ENCODE data around the gene PHF2. TPM values are rescaled to one million over a fixed set of nuclear protein-coding genes. Genes with fewer than 3 reads are reported as not detected.

Gene PHF2
- total RNA-seq, 1 experiment from 2014 or later, result 22.6 TPM

DNA sequence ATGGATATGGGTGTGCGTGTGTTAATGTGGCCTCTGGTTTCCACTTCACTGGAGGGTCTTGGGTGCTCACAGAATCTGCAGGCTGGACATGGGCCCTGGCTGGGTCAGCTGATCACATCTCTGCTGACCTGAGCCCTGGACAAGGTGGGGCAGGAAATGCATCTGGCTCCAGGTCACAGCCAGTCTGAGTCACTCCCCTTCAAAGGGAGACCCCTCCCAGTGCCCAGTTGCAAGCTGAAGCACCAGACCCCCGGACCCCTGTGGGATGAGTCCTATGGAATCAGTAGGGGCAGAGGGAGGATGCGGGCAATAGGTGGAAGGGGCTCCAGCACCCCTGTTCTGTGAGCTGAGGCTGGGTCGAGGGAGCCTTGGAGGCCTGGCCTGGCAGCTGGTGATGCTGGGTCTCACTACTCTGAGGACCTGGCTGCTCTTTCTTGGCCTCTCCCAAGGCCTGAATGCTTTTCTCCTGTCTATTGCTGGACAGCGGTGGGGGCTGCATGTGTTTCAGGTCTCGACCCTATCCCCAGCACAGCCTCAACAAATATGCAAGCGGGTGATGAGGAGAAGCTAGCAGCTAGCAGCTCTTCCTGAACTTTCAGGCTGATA, 54.5 kb downstream of the PHF2 start:
- DNase-seq (ENCODE audit: low read depth), result no peak

DNA sequence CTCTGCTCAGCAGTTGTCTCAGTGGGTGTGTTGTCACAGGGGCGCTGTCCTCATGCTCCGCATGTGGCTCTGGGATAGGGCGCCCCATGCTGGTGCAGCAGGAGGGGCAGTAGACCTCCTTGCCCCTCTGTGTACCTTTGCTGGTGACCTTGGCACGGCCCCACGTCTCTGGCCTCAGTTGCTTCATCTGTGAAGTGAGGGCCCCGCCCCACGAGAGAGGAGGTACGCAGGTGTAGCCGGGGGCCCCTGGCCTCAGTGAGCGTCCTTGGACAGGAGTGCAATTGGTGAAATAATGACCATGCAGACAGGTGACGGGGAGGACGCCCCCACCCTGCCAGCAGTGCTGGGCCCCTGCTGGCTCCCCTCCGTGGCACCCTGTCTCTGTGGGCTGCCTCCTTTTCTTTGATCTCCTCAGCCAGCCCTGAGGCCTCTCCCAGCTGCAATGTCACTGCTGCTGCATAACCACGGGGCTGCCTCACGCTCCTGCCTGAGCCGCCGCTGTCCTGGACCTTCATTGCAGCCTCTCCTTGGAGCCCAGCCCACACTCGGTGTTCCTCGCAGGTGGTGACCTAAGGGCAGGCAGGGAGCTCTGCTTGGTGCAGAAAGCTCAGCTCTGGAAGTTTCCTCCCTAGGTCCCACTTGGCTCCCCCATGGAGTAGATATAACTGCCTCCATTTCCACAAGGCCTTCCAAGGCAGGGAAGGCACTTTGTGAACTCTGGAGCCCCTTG, 57.3 kb downstream of the PHF2 start:
- no peak for DNase-seq (ENCODE audit: low read depth)

DNA sequence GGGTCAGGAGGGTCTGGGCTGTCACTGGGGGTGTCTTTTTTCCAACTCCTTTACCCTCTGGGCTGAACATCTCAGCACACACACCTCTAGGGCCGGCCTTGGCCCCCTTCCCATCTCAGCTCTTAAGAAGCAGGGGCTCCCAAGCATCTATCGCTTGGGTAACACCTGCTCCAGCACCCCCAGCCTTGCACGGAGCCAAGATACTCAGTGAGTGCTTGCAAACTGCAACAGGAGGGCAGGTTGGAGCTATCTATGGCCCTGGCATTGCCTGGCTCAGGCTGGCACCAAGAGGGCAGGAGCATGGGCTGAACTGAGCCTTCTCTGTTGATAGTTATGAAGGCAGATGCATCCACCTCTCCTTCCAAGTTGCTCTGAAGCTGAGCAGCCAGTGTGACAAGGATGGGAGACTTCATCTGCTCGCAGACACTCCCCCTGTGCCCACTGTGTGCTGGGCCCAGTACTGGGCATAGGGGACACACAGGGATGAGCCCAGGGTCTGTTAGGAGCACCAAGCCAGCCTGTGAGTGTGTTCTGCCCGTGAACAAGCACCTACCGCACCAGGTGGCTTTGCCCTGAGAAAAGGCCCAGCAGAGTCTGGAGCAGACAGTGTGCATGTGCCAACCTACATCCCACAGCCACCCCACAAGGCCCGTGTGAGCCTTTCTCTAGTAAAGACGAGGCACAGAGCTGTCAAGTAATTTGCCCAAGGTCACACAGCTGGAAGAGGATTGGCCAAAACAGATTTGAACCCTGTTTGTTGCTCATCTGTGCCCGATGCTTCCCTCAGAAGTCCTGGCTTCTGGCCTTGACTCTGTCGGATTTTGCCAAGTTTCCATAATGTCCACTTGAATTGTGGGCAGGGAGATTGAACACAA, 58.2 kb downstream of the PHF2 start:
- DNase-seq (ENCODE audit: low read depth), result no peak

DNA sequence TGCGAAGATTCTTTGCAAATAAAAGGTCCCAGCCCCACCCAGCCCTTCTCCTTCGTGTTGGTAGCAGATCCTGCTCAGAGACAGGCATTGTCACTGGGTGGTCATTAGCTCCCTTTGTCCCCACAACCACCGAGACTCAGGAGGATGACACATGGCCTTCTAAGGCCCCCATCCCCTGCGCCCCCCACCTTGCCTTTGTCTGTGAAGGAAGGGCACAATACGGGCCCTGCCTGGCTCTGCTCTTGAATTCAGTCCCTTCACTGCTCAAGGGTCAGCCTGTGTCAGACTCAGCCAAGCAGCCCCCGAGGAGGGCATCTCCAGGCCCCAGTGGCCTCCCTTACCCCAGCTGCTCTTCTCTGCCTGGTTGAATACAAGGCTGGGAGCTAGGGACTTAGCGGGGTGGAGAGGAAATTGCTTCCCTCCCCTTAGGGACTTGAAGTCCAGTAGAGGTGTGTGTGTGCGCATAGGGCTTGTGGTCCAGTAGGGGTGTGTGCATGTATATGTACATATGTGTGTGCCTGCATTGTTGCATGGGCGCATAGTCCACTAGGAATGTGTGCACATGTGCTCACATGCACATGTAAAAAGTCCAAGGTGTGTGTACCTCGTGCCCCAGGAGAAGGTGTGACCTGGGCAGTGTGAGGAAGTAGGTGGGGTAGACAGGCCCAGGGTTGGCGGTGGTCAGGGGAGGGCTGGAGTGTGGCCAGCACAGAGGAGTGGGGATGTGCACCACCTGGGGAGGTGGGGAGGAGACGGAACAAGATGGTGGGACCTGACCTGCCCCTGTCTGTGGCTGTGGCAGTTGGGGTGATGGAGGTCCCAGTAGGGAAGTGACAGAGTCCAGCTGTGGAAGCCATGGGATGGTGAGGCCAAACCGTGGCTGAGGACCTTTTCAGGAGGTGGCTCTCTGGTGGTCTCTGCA, 59.1 kb downstream of the PHF2 start:
- no peak for DNase-seq (ENCODE audit: low read depth)

DNA sequence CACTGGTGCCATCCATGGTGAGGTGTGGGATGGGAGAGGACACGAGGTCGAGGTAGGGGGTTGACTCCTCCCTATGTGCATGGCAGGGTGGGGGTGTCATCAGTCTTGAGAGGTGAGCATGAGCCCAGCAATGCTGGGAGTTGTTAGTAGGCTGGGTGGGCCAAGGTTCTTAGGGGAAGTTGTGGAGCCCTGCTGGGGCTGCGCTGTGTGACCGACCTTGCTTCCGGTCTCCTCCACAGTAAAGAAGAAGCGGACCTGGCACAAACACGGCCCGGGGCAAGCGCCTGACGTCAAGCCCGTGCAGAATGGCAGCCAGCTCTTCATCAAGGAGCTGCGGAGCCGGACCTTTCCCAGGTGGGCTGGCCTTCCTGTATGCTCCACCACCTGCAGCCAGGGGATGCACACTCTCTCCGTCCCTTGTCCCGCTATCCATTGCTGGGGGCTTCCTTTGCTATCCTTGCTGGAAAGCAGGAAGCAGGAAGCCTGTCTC, 59.8 kb downstream of the PHF2 start:
- no peak for DNase-seq (ENCODE audit: low read depth)

DNA sequence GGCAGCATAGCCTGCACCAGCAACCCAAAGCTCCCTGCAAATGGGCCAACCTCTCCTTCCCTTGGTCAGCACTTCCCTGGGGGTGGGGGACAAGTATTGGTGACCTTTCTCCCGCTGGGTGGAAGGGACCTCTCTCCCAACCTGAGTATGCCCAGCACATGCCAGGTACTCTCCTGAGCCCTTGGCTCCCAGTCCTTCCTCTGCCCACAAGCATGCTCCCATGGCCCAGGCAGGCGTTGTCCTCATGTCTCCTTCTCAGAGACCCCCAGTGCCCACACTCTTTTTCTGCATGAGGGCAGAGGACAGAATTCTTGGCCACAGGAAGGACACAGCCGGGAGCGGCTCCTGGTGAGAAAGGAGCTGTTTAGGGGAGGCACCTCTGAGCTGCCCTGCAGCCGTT, 60.3 kb downstream of the PHF2 start:
- no peak for DNase-seq (ENCODE audit: low read depth)

DNA sequence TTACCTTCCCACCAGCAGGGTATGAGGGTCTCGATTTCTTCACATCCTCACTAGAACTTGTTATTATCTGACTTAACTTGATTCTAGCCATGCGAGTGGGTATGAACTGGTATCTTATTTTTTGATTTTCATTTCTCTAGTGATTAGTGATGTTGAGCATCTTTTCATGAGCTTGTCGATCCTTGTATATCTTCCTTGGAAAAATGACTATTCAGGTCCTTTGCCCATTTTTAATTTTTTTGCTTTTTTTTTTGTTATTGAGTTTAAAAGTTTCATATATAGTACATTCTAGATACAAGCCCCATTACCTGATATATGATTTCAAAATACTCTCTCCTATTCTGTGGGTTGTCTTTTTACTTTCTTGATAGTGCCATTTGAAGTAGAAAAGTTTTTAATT, 61.5 kb downstream of the PHF2 start:
- no peak for DNase-seq (ENCODE audit: low read depth)

DNA sequence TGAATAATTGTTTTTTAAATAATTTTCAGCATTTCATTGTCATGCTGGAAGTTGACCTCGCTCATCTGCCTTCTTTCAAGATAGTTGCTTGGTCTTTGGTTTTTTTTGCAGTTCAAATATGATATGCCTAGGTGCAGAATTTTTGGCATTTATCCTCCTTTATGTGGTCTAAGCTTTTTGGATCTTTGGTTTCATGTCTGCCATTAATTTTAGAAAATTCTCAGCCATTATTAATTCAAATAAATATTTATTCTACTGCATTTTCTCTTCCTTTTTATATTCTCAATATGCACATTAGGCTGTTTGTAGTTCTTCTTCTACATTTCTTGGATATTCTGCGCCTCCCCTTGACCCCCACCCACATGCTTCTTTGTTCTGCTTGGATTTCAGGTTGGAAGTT, 63.6 kb downstream of the PHF2 start:
- no peak for DNase-seq (ENCODE audit: low read depth)

DNA sequence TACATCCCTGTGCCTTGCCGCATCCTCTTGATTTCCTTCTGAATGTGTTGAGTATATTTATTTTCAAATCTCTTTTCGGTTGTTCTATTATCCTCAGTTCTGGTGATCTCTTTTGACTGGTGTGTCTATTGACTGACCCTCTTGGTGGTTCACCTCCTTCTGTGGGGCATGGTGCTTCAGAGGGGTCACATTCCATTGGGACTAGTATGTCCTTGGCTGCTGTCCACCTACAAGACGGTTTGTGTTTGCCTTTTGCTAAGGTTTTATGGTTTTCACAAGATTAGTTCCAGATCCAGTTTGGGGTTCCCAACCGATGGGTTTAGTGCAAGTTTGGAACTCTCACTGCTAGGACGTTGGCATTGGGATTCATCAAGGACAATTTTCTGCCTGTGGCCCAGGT, 66.6 kb downstream of the PHF2 start:
- peak; percentile 82 for DNase-seq (ENCODE audit: low read depth)

DNA sequence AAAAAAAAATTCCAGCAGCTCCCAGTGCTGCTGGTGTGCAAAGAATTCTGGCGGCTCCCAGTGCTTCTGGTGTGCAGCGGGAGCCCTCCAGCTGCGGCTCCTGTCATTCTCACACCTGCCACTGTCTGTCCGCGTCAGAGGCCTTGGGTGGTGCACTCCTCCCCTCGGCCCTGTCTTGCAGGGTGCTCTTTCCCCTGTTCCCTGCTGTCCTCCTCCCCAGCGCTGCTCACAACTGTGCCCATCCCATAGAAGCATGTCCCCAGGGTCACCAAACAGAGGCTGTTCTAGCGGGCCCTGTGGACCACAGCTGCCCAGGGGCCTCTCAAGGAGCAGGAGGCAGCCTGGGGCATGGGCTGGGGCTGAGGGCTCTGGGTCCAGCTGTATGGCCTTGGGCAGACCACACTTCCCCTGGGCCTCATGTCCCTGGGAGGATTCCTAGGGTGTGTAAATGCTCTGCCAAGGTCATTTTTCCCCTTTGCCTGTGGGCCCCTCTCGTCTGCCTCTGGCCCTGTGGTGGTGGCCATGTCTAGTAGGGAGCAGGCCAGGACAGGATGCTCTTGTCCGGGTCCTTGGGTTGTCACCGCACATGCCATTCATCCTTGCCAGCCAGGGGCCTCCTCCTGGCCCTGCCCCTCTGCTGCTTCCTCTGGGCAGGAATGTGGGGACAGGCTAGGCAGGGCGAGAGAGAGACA, 68.2 kb downstream of the PHF2 start:
- DNase-seq (ENCODE audit: low read depth), result no peak

DNA sequence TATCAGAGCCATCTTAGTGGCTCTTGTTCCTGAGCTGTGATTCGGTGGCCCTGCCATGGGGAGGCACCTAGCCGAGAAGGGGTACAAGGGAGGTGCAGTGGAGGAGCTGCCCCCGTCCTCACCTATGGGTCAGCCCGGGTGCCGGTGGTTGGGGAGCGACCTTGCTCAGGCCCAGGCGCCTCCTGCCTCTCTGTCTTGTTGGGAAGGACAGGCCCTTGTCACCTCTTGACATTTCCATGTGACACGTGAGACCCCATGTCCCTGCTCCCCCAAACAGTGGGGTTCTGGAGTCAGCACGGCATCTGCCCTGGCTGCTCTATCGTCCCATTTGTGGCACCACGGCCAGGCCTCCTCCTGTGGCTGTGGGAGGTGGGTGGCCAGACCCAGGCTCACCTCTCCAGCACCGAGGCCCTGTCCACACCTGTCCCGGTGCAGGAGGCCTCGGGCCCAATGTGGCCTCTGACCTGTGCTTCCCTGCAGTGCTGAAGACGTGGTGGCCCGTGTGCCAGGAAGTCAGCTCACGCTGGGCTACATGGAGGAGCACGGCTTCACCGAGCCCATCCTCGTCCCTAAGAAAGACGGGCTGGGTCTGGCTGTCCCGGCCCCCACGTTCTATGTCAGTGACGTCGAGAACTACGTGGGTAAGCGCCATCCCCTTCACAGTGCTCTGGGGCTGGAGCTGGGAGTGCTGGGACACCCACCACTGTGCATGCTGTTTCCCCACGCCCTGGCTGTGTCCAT, 68.9 kb downstream of the PHF2 start:
- DNase-seq (ENCODE audit: low read depth), result no peak

DNA sequence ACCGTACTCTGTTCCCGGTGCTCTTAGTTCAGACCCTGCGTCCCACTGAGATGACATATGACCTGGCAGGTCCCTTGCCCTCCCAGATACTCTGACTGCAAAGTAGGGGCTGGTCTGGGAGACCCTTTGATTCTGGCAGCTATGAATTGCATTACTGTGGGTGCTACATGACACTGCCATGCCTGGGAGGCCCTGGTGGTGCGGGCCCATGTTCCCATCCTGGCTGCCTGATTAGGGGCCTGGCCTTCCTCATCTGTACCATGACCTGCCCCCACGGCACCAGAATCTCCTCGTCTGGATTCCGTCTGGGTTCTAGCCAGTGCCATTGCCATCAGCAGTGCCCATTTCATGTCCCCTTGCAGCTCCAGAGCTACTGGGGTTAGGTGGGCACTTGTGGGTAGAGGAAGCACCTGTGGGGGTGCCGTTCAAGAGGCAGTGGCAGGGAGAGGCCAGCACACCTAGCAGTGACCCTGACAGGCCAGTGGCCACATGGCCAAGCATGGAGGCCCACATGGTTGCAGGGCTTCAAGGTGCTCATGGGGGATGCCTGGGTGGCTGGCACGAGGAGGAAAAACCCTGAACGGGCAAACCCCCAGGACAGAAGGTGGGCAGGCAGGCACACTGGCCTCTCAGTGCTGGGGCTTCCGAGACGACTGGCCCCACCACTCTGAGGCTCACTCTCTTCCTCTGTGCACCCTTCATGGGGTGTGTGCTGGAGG, 69.7 kb downstream of the PHF2 start:
- DNase-seq (ENCODE audit: low read depth), result no peak

DNA sequence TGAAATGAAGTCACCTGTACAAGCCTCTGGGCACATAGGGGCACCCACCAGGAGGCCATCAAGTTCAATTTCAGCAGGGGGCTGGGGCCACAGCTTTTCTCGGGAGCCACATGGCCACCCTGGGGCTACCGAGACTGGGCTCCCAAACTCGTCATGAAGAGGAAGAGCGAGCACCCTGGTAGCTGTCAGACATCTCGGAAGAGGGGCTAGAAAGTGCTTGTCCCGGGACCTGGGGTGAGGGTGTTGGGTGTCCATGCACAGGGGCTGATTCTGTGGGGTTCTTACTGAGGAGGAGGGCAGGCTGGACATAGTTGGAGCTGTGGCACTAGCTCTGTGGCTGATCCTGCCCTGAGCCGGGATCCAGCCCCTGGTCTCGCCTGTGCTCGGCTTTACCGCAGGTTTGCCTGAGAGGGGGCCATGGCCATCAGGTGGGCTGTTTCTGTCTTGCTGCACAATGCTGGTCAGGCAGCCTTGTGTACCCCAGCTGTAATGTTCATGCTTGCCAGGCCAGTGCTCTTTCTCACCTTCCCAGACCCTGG, 70.3 kb downstream of the PHF2 start:
- no peak for DNase-seq (ENCODE audit: low read depth)

DNA sequence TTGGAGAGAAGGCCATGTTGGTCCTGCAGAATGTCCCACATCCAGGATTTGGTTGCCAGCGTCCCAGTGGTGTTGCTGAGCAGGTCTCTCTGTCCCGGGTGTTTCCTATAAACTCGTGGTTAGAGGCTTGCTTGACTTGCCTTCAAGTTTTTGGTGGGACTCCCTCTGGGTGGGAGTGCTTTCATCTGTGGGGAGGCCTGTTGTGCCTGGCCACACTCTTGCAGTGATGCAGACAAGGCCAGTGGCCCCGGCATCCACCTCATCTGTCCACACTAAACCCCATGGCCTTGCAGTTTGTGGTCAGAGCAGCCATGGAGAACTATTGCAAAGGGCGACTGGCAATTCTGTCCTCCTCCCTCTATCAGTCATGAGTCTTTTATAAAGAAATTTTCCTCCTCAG, 71.8 kb downstream of the PHF2 start:
- no peak for DNase-seq (ENCODE audit: low read depth)

DNA sequence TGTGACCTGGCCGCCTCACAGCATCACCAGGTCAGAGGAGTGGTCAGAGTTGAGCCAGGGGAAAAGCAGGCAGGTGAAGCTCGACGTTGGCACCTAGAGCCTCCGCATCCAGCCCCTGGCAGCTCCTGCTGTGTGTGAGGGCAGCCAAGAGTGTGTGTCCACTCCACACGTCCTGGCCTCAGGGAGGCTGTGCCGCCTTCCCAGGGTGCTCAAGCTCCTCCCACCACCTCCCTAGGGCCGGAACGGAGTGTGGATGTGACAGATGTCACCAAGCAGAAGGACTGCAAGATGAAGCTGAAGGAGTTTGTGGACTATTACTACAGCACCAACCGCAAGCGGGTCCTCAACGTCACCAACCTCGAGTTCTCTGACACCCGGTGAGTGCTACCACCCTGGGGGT, 72.5 kb downstream of the PHF2 start:
- DNase-seq (ENCODE audit: low read depth), result no peak

DNA sequence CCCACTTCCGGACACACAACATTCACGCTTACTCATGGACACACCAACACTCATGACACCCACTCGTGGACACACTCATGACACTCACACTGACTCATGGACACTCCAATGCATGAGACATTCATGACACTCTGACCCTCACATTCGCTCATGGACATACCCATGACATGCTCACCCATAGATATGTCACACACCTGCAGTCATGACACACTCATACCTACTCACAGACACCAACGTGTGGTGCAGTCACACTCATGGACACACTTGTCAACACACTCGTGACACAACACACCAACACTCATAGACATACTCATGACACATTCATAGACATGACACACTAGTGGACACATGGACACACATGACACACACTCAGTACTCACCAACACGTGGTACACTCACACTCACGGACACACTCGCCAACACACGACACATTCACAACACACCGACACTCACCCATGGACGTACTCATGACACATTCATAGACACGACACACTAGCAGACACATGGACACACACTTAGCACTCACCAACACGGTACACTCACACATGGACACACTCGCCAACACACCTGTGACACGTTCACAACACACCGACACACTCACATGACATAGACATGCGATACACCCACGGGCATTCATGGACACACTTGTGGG, 73.4 kb downstream of the PHF2 start:
- no peak for DNase-seq (ENCODE audit: low read depth)

DNA sequence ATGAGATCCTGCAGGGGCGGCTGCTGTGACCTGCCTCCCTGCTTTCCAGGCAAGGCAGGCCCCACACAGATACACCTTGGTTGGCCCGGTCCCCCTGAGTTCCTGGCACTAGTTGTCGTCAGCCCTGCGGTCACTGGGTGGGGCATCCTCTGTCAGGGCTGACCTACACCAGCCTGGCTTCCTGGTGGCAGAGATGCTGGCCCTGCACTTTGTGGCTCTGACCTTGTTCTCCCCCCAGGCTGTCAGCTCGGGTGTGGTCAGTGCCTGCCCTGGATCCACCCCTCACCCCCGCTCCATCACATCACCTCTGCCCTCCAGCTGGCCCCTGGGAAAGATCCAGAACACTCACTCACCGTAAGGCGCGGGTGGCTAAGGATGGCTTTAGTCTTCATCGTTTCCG, 74.1 kb downstream of the PHF2 start:
- no peak for DNase-seq (ENCODE audit: low read depth)

DNA sequence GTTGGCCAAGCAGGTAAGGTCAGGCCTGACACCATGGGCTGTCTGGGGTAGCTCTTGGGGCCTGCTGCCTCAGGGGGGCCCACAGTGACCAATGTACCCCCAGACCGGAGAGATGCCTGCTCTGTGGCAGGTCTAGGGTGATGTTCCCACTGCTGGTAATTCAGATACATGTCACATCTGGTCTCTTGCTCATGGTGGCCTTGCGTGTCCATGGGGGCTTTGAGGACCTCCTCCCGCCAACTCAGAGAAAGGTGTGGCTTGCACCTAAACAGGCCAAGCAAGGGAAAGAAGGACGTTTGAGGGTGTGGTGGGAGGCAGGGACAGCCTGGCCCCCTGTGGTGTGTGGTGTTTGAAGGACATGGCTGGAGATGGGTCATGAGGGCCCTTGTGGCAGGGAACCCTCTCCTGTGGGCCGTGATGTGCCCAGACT, 75.2 kb downstream of the PHF2 start:
- DNase-seq (ENCODE audit: low read depth), result no peak
